Measurements from ENCODE around the gene HOXB5. TPM values are rescaled to one million over a fixed set of nuclear protein-coding genes. Genes with fewer than 3 reads are reported as not detected.

HOXB5 gene
- total RNA-seq, 2 experiments from 2014 or later = not detected

DNA sequence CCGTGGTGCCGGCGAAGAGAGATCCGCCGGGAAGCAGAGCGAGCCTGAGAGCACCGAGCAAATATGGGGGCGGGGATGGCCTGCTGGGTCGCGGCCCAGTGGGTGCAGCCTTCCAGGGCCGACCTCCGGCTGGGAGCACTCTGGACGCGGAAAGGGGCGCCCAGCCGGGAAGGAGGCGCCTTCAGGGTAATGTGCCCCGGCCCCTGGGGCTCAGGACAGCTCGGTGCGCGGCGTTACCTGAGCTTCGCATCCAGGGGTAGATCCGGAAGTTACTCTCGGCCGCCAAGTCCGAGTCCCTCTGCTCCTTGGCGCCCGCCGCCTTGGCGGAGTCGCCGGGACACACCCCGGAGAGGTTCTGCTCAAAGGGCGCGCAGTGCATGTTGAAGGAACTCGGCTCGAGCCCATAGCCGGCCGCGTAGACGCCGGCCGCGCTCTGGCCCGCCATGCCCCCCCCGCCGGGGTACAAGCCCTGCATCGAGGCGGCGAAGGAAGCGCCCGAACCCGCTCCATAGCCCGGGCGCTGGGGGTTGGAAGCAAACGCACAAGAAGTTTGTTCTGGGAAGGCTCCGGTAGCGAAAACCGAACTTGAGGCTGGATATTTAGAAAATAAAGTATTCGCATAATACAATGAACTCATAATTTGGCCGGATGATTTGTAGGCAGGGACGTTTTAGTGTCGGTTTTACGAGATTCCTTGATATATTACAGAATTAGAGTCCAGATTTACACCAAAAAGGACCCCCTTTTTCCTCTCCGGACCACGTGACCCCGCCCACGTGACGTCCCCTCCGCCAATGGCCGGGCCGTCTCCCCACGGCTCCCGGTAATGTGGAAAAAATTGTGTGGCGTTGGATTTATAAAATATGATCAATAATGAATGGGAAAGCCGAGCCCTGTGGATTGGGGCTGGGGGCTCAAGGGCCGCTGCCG is 17.0 kb upstream of the HOXB5 start, which contains the start of gene HOXB7:
HOXB7 (minus strand) TSS at position 736 of the 930 bp plus-strand sequence; CDS start at position 637, 99 bp downstream.
- peaks cover 81% of the 10 kb centered on the region for H3K27me3 Mint-ChIP-seq
- H3K4me3 Mint-ChIP-seq = peak within 1 kb of the TSS; percentile 84
- no peaks in the 10 kb centered on the region for H3K9me3 Mint-ChIP-seq
- CTCF ChIA-PET = interaction anchor here (1.0 to 2.3 kb wide), 9 partner anchors 8 to 68 kb away, joined by 3 to 7 read pairs (median 4); partner anchors contain the start of gene HOXB9
- POLR2A ChIA-PET = interaction anchor here (0.6 kb wide), 1 partner anchor 20 kb away, joined by 3 read pairs; no protein-coding TSS in a partner anchor
- H3K4me1 Mint-ChIP-seq = peaks cover 34% of the 10 kb centered on the region
- peak within 1 kb of the TSS; percentile 73 for H3K27ac Mint-ChIP-seq
- peak; percentile 57 for DNase-seq
- H3K36me3 Mint-ChIP-seq (ENCODE audit: low read depth) = no peaks in the 10 kb centered on the region

- Mint-ChIP-seq H3K4me3 (peak overlapping the region; percentile 84), H3K4me1 (peaks cover 30% of the 10 kb centered on the region), H3K9me3 (no peaks in the 10 kb centered on the region), H3K27ac (no peak overlapping the region), H3K36me3 (ENCODE audit: low read depth) (no peaks in the 10 kb centered on the region), H3K27me3 (peaks cover 79% of the 10 kb centered on the region)
- no peak for DNase-seq
- POLR2A ChIA-PET = interaction anchor here (0.6 kb wide), 1 partner anchor 19 kb away, joined by 3 read pairs; no protein-coding TSS in a partner anchor
- CTCF ChIA-PET = interaction anchor here (1.0 to 2.3 kb wide), 10 partner anchors 9 to 141 kb away, joined by 3 to 7 read pairs (median 4); partner anchors contain the start of gene HOXB9
Observed at GRCh38 chr17:48609759-48610281, 16.2 kb upstream of the HOXB5 start.

- Mint-ChIP-seq H3K27ac (no peak overlapping the region), H3K36me3 (ENCODE audit: low read depth) (no peaks in the 10 kb centered on the region), H3K9me3 (no peaks in the 10 kb centered on the region), H3K27me3 (peaks cover 81% of the 10 kb centered on the region), H3K4me3 (no peak overlapping the region), H3K4me1 (peaks cover 31% of the 10 kb centered on the region)
- POLR2A ChIA-PET = no interaction called here
- no peak for DNase-seq
- CTCF ChIA-PET = interaction anchor here (1.2 to 2.3 kb wide), 6 partner anchors 9 to 142 kb away, joined by 3 to 8 read pairs (median 6); partner anchors contain the start of genes HOXB5 and HOXB9
Observed at GRCh38 chr17:48609033-48609432, 15.5 kb upstream of the HOXB5 start.

- peaks cover 29% of the 10 kb centered on the region for H3K4me1 Mint-ChIP-seq
- H3K9me3 Mint-ChIP-seq = no peaks in the 10 kb centered on the region
- H3K27ac Mint-ChIP-seq = no peak overlapping the region
- no peak for DNase-seq
- CTCF ChIA-PET = interaction anchor here (1.0 to 2.3 kb wide), 4 partner anchors 10 to 28 kb away, joined by 3 to 8 read pairs (median 7); partner anchors contain the start of gene HOXB5
- peaks cover 81% of the 10 kb centered on the region for H3K27me3 Mint-ChIP-seq
- POLR2A ChIA-PET = no interaction called here
- H3K4me3 Mint-ChIP-seq = no peak overlapping the region
- H3K36me3 Mint-ChIP-seq (ENCODE audit: low read depth) = no peaks in the 10 kb centered on the region
Observed at GRCh38 chr17:48608494-48608834, 14.9 kb upstream of the HOXB5 start.

- no peaks in the 10 kb centered on the region for H3K36me3 Mint-ChIP-seq (ENCODE audit: low read depth)
- H3K4me1 Mint-ChIP-seq = peaks cover 26% of the 10 kb centered on the region
- no peak for DNase-seq
- CTCF ChIA-PET = interaction anchor here (0.6 to 2.0 kb wide), 6 partner anchors 8 to 118 kb away, joined by 3 to 8 read pairs (median 3); partner anchors contain the start of gene HOXB8
- POLR2A ChIA-PET = no interaction called here
- H3K27ac Mint-ChIP-seq = no peak overlapping the region
- H3K27me3 Mint-ChIP-seq = peaks cover 82% of the 10 kb centered on the region
- no peak overlapping the region for H3K4me3 Mint-ChIP-seq
- no peaks in the 10 kb centered on the region for H3K9me3 Mint-ChIP-seq
Observed at GRCh38 chr17:48606892-48607614, 13.5 kb upstream of the HOXB5 start.

DNA sequence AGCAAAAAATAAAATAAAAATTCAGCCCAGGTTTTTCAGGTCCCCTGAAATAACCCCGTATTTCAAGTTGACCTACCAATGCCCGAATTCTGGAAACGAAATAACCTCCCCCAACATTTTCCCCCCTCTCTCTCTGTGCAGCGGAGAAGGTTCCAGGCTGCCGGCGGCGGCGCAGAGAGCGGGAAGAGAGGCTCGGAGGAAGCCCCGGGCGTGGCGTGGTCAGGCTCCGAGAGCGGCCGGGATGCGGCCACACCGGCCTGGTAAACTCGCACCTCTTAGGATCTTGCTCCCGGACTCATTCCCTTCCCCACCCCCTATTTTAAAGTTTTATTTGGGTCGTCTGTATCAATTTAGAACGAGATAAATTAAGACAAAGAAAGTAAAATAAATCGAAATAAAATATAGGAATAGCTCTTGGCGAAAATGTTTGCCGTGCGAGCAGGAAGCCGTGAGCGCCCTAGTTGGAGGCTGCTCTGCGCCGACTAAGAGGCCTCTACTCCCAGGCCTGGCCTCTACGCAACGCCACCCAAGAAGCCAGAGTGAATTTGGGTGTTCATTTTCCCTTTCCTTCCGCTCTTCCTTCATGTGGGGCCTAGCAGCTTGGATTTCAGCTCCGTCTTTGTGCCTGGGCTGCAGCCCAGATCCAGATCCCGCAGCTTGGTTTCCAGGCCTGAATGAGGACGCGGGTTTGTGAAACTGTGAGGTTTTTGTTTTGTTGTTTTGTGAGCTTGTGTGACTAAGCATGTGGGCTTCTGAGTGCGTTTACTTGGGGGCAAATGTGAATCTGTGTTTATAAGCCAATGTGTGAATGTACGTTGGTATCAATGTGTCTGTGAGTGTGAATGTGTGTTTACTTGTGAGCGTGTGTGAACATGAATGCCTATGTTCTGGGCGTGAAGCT is 12.7 kb upstream of the HOXB5 start:
- H3K9me3 Mint-ChIP-seq = no peaks in the 10 kb centered on the region
- no peak for DNase-seq
- no peak overlapping the region for H3K27ac Mint-ChIP-seq
- H3K36me3 Mint-ChIP-seq (ENCODE audit: low read depth) = no peaks in the 10 kb centered on the region
- ChIA-PET CTCF (interaction anchor here (0.6 to 2.0 kb wide), 3 partner anchors 12 to 119 kb away, joined by 3 to 8 read pairs (median 3); no protein-coding TSS in a partner anchor), POLR2A (no interaction called here)
- H3K27me3 Mint-ChIP-seq = peaks cover 84% of the 10 kb centered on the region
- H3K4me1 Mint-ChIP-seq = peaks cover 26% of the 10 kb centered on the region
- H3K4me3 Mint-ChIP-seq = no peak overlapping the region

DNA sequence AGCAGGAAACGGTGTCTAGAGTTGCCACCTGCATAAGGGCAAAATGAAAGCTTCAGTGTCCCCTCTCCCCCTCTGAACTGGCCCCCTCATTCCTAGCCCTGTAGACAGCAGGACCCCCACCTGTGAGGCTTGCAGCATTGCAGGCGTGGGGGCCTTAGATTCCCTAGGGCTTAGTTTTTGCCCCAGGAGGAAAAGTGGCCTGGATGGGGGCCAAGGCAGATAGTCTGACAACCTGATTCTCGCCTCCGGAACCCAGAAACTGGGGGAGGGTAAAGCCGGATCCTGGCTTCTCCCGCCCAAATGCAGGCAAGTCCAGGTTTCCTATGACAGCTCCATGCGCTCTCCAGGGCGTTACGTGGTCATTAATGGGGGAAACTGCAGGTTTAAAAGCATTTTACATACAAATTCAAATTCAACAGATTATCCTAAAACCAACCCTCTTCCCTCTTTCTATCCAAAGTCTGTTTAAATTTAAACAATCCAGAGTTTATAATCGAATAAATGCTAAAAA is 11.9 kb upstream of the HOXB5 start:
- CTCF ChIA-PET = interaction anchor here (0.6 to 1.1 kb wide), 2 partner anchors 12 to 733 kb away, joined by 3 to 5 read pairs; partner anchors contain the start of gene HOXB5
- Mint-ChIP-seq H3K36me3 (ENCODE audit: low read depth) (no peaks in the 10 kb centered on the region), H3K27ac (no peak overlapping the region), H3K9me3 (no peaks in the 10 kb centered on the region), H3K27me3 (peaks cover 86% of the 10 kb centered on the region), H3K4me3 (no peak overlapping the region), H3K4me1 (peaks cover 20% of the 10 kb centered on the region)
- no peak for DNase-seq
- POLR2A ChIA-PET = no interaction called here

- Mint-ChIP-seq H3K36me3 (ENCODE audit: low read depth) (no peaks in the 10 kb centered on the region), H3K9me3 (no peaks in the 10 kb centered on the region), H3K4me1 (peaks cover 20% of the 10 kb centered on the region), H3K27me3 (peaks cover 90% of the 10 kb centered on the region), H3K27ac (no peak within 1 kb of the TSS), H3K4me3 (no peak within 1 kb of the TSS)
- POLR2A ChIA-PET = no interaction called here
- no peak for DNase-seq
- CTCF ChIA-PET = interaction anchor here (0.6 to 1.1 kb wide), 3 partner anchors 12 to 734 kb away, joined by 3 to 5 read pairs (median 3); partner anchors contain the start of gene HOXB5
Observed at GRCh38 chr17:48604770-48605329, 11.3 kb upstream of the HOXB5 start, which contains the start of gene HOXB6. Gene HOXB6 (minus strand): TSS chr17:48604986. CDS start chr17:48598150, 6,836 bp downstream.

DNA sequence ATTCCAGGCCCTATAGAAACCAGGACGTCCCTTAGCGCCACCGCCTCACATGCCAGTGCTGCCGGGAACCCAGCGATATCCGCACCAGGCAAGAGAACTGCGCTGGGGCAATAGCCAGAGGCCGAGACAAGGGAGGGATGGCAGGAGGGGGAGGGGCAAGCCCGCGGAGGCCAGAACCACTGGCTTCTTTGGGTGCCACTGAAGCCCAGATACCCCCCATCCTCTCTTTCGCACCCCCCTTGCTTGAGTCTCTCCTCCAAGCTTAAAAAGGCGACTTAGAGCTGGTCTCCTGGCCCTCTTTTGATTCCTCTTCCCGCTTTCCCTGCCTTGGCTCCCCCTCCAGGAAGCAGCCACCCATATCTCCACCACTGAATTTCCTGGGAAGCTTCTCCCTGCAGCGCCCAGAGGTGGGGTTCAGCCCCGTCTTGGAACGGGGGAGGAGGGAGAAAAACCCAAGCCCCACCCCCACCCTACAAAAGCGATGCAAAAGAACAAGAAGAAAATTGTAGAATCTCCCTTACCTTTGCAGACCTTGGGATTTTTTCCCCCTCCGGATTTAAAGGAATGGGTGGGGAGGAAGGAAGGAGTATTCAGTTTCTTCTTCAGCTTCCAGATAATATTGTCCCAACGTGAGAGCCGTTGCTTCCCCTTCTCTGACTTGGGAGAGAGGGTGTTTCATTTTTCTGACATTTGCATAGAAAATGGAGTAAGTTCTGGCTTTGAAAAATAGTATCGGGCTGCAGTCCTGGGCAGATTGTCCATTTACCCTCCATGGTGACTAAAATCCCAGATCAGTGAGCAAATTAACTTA is 10.6 kb upstream of the HOXB5 start:
- no peaks in the 10 kb centered on the region for H3K9me3 Mint-ChIP-seq
- ChIA-PET CTCF (interaction anchor here (0.6 to 1.1 kb wide), 2 partner anchors 11 to 430 kb away, joined by 3 read pairs; partner anchors contain the start of gene HOXB5), POLR2A (no interaction called here)
- peaks cover 90% of the 10 kb centered on the region for H3K27me3 Mint-ChIP-seq
- H3K4me3 Mint-ChIP-seq = no peak overlapping the region
- peaks cover 20% of the 10 kb centered on the region for H3K4me1 Mint-ChIP-seq
- H3K27ac Mint-ChIP-seq = no peak overlapping the region
- no peak for DNase-seq
- H3K36me3 Mint-ChIP-seq (ENCODE audit: low read depth) = no peaks in the 10 kb centered on the region

DNA sequence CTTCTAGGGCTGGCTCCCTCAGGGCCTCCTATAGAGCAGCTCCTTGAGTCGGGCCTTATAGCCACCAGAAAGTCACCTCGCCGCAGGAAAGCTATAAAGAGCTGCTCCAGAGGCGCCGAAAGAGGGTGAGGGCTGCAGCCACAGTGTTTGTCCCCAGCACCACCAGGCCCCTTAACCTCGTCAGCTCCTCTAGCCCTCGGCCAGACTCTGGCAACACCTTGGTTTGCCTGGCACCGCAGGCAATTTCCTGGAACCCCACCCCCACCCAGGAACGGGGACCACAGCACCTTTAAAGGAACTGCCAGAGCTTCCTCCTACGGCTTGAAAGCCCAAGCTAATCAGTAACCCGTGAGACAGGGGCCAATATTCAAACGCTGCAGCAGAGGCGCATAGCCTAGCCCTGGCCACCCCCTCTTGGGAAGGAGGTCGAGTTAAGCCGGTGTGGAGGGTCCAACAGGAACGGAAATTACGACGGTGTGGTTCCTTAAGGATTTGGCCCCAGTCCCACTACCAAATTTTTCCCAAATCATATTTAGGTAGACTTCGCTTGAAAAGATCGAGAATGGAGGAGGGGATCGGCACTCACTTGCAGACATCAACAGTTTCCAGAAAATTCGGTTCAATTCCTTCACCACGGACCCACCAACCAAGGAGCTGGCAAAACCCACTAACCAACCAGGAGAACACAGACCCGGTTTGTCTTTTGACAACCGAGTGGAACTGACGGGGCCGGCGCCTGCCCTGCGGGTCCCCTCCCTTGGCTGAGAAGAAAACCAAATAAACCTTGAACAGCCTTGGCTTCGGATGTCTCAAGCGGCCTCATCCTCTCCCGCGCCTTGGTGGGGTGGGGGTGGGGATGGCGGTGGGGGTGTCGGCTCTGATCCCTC is 8.2 kb upstream of the HOXB5 start:
- Mint-ChIP-seq H3K9me3 (no peaks in the 10 kb centered on the region), H3K4me1 (peaks cover 40% of the 10 kb centered on the region), H3K4me3 (no peak overlapping the region), H3K27ac (no peak overlapping the region), H3K27me3 (peaks cover 93% of the 10 kb centered on the region), H3K36me3 (ENCODE audit: low read depth) (no peaks in the 10 kb centered on the region)
- CTCF ChIA-PET = interaction anchor here (0.6 to 1.5 kb wide), 7 partner anchors 9 to 575 kb away, joined by 3 to 4 read pairs (median 3); no protein-coding TSS in a partner anchor
- POLR2A ChIA-PET = no interaction called here
- DNase-seq = no peak

Data from activated CD4-positive, alpha-beta T cell treated with anti-CD3 and anti-CD28 coated beads, Interleukin-2, amount 10 ng/mL, durations not matched to agents 7 days and 5 days (primary cell).